Stimulated activated CD8-positive, alpha-beta memory T cell treated with anti-CD3 and anti-CD28 coated beads, Interleukin-12 subunit alpha, Interleukin-12 subunit beta, amount 100 ng/mL, for 24 hours (primary cell): ENCODE results near the gene CCDC9B.

ENCODE experiments used
- DNase-seq: peaks from one replicate; pipeline ENCODE4 v3.0.0-alpha.2; 2020; ENCODE audit errors: extremely low read depth

CCDC9B gene

GRCh38 chr15:40310001-40310959 is 30.5 kb downstream of the CCDC9B start:
- no peak for DNase-seq

GRCh38 chr15:40309344-40309862 is 31.3 kb downstream of the CCDC9B start:
- DNase-seq, result no peak

GRCh38 chr15:40307421-40308211 is 33.1 kb downstream of the CCDC9B start, which contains the start of gene PLCB2:
TSS of gene PLCB2 (minus strand) at chr15:40307935. CDS start at chr15:40307672, 263 bp downstream.
- no peak for DNase-seq

GRCh38 chr15:40306908-40307307 is 33.8 kb downstream of the CCDC9B start:
- no peak for DNase-seq

GRCh38 chr15:40306371-40306770 is 34.4 kb downstream of the CCDC9B start:
- no peak for DNase-seq

- no peak for DNase-seq
Observed at GRCh38 chr15:40305281-40305680, 35.5 kb downstream of the CCDC9B start.

GRCh38 chr15:40303576-40303975 is 37.2 kb downstream of the CCDC9B start:
- no peak for DNase-seq

- no peak for DNase-seq
Observed at GRCh38 chr15:40302981-40303380, 37.8 kb downstream of the CCDC9B start.

GRCh38 chr15:40302288-40302886 is 38.4 kb downstream of the CCDC9B start:
- DNase-seq, result no peak

GRCh38 chr15:40301467-40302179 is 39.1 kb downstream of the CCDC9B start:
- no peak for DNase-seq

GRCh38 chr15:40300771-40301170 is 40.0 kb downstream of the CCDC9B start:
- DNase-seq, result no peak

GRCh38 chr15:40300367-40300766 is 40.4 kb downstream of the CCDC9B start:
- DNase-seq, result no peak

- no peak for DNase-seq
Observed at GRCh38 chr15:40298216-40298935, 42.4 kb downstream of the CCDC9B start.

GRCh38 chr15:40297356-40297755 is 43.4 kb downstream of the CCDC9B start:
- DNase-seq, result no peak

GRCh38 chr15:40296561-40297230 is 44.0 kb downstream of the CCDC9B start:
- DNase-seq, result no peak

- no peak for DNase-seq
Observed at GRCh38 chr15:40295877-40296560, 44.7 kb downstream of the CCDC9B start.

- no peak for DNase-seq
Observed at GRCh38 chr15:40295297-40295696, 45.4 kb downstream of the CCDC9B start.

GRCh38 chr15:40293905-40294895 is 46.5 kb downstream of the CCDC9B start:
- DNase-seq, result no peak
